ENCODE data around the gene C6orf62. TPM values are rescaled to one million over a fixed set of nuclear protein-coding genes. Genes with fewer than 3 reads are reported as not detected.
"Not testable (repeated sequence)": the region's sequence is repeated elsewhere in the genome, so short reads cannot be mapped to it uniquely, and the experiment has no call there.

C6orf62 gene
- total and polyA plus RNA-seq, 4 donors, result 109 to 193 (median 134) TPM

GRCh38 chr6:24672620-24673182 is 46.3 kb downstream of the C6orf62 start:
- no peaks in the 10 kb centered on the region for H3K27me3 ChIP-seq (ENCODE audit: control insufficient read depth, insufficient read depth, low read length)
- no peaks in the 10 kb centered on the region for H3K36me3 ChIP-seq (ENCODE audit: control insufficient read depth, insufficient read depth, low read length)
- DNase-seq (ENCODE audit: low read depth in 4 of 6, low spot score in 6 of 6), result no peak
- H3K27ac ChIP-seq (ENCODE audit: low read depth, low read length), result no peak overlapping the region
- peaks cover 7% of the 10 kb centered on the region for H3K4me1 ChIP-seq (ENCODE audit: control insufficient read depth, insufficient read depth, low read length)
- peaks cover 12% of the 10 kb centered on the region for H3K9me3 ChIP-seq (ENCODE audit: control insufficient read depth, insufficient read depth, low read length)
- WGBS (ENCODE audit: insufficient coverage), result no CpG with 5 or more reads among the region's 6 CpGs
- H3K4me3 ChIP-seq (ENCODE audit: low read depth, low read length), result no peak overlapping the region

GRCh38 chr6:24671077-24671476 is 47.9 kb downstream of the C6orf62 start:
- H3K4me1 ChIP-seq (ENCODE audit: control insufficient read depth, insufficient read depth, low read length); DNase-seq (ENCODE audit: low read depth in 4 of 6, low spot score in 6 of 6); H3K27ac ChIP-seq (ENCODE audit: low read depth, low read length); H3K36me3 ChIP-seq (ENCODE audit: control insufficient read depth, insufficient read depth, low read length); H3K4me3 ChIP-seq (ENCODE audit: low read depth, low read length); H3K27me3 ChIP-seq (ENCODE audit: control insufficient read depth, insufficient read depth, low read length): not testable (repeated sequence)
- no CpG with 5 or more reads among the region's 4 CpGs for WGBS (ENCODE audit: insufficient coverage)
- peaks cover 12% of the 10 kb centered on the region for H3K9me3 ChIP-seq (ENCODE audit: control insufficient read depth, insufficient read depth, low read length)

- H3K4me3 ChIP-seq (ENCODE audit: low read depth, low read length); DNase-seq (ENCODE audit: low read depth in 4 of 6, low spot score in 6 of 6); H3K27ac ChIP-seq (ENCODE audit: low read depth, low read length); H3K36me3 ChIP-seq (ENCODE audit: control insufficient read depth, insufficient read depth, low read length); H3K27me3 ChIP-seq (ENCODE audit: control insufficient read depth, insufficient read depth, low read length); H3K4me1 ChIP-seq (ENCODE audit: control insufficient read depth, insufficient read depth, low read length): not testable (repeated sequence)
- H3K9me3 ChIP-seq (ENCODE audit: control insufficient read depth, insufficient read depth, low read length), result peaks cover 12% of the 10 kb centered on the region
Observed at GRCh38 chr6:24670492-24670891, 48.5 kb downstream of the C6orf62 start.

- H3K4me3 ChIP-seq (ENCODE audit: low read depth, low read length), result no peak overlapping the region
- 50% methylated on average over 2 of the region's 9 CpGs for WGBS (ENCODE audit: insufficient coverage)
- no peak overlapping the region for H3K27ac ChIP-seq (ENCODE audit: low read depth, low read length)
- H3K27me3 ChIP-seq (ENCODE audit: control insufficient read depth, insufficient read depth, low read length), result no peaks in the 10 kb centered on the region
- H3K9me3 ChIP-seq (ENCODE audit: control insufficient read depth, insufficient read depth, low read length), result peaks cover 9% of the 10 kb centered on the region
- H3K36me3 ChIP-seq (ENCODE audit: control insufficient read depth, insufficient read depth, low read length), result no peaks in the 10 kb centered on the region
- peaks cover 7% of the 10 kb centered on the region for H3K4me1 ChIP-seq (ENCODE audit: control insufficient read depth, insufficient read depth, low read length)
- DNase-seq (ENCODE audit: low read depth in 4 of 6, low spot score in 6 of 6), result no peak
Observed at GRCh38 chr6:24668997-24669361, 50.0 kb downstream of the C6orf62 start.

- H3K27me3 ChIP-seq (ENCODE audit: control insufficient read depth, insufficient read depth, low read length); H3K27ac ChIP-seq (ENCODE audit: low read depth, low read length); H3K4me1 ChIP-seq (ENCODE audit: control insufficient read depth, insufficient read depth, low read length); DNase-seq (ENCODE audit: low read depth in 4 of 6, low spot score in 6 of 6); H3K36me3 ChIP-seq (ENCODE audit: control insufficient read depth, insufficient read depth, low read length); H3K9me3 ChIP-seq (ENCODE audit: control insufficient read depth, insufficient read depth, low read length); H3K4me3 ChIP-seq (ENCODE audit: low read depth, low read length): not testable (repeated sequence)
- over 99% methylated on average over 13 of the region's 18 CpGs for WGBS (ENCODE audit: insufficient coverage)
Observed at GRCh38 chr6:24668066-24668996, 50.6 kb downstream of the C6orf62 start.

- H3K27me3 ChIP-seq (ENCODE audit: control insufficient read depth, insufficient read depth, low read length), result no peaks in the 10 kb centered on the region
- peak in 3 of 6 donors; percentile 17 to 25 (median 18) for DNase-seq (ENCODE audit: low read depth in 4 of 6, low spot score in 6 of 6)
- peak overlapping the region; percentile 99 for H3K4me3 ChIP-seq (ENCODE audit: low read depth, low read length)
- peaks cover 7% of the 10 kb centered on the region for H3K4me1 ChIP-seq (ENCODE audit: control insufficient read depth, insufficient read depth, low read length)
- WGBS (ENCODE audit: insufficient coverage), result 0% methylated on average over 1 of the region's 9 CpGs
- H3K36me3 ChIP-seq (ENCODE audit: control insufficient read depth, insufficient read depth, low read length), result no peaks in the 10 kb centered on the region
- peak overlapping the region; percentile 95 for H3K27ac ChIP-seq (ENCODE audit: low read depth, low read length)
- H3K9me3 ChIP-seq (ENCODE audit: control insufficient read depth, insufficient read depth, low read length), result peaks cover 8% of the 10 kb centered on the region
Observed at GRCh38 chr6:24667378-24667803, 51.6 kb downstream of the C6orf62 start.

- H3K4me1 ChIP-seq (ENCODE audit: control insufficient read depth, insufficient read depth, low read length), result peaks cover 7% of the 10 kb centered on the region
- under 1% methylated on average over 61 of the region's 62 CpGs for whole genome bisulfite sequencing (ENCODE audit: insufficient coverage)
- peak within 1 kb of the TSS; percentile 95 for H3K27ac ChIP-seq (ENCODE audit: low read depth, low read length)
- peaks cover 8% of the 10 kb centered on the region for H3K9me3 ChIP-seq (ENCODE audit: control insufficient read depth, insufficient read depth, low read length)
- peak within 1 kb of the TSS; percentile 99 for H3K4me3 ChIP-seq (ENCODE audit: low read depth, low read length)
- H3K27me3 ChIP-seq (ENCODE audit: control insufficient read depth, insufficient read depth, low read length), result no peaks in the 10 kb centered on the region
- no peaks in the 10 kb centered on the region for H3K36me3 ChIP-seq (ENCODE audit: control insufficient read depth, insufficient read depth, low read length)
- DNase-seq (ENCODE audit: low read depth in 4 of 6, low spot score in 6 of 6), result peak; percentile 93 to 99 (median 95)
Observed at GRCh38 chr6:24666641-24667377, 52.1 kb downstream of the C6orf62 start, which contains the start of the genes ACOT13 and TDP2. Gene ACOT13 (plus strand): TSS chr6:24667077. CDS start chr6:24667264, 187 bp downstream. Gene TDP2 (minus strand): TSS chr6:24666899. CDS start chr6:24666862, 37 bp downstream.

GRCh38 chr6:24666097-24666640 is 52.8 kb downstream of the C6orf62 start:
- peak overlapping the region; percentile 99 for H3K4me3 ChIP-seq (ENCODE audit: low read depth, low read length)
- H3K4me1 ChIP-seq (ENCODE audit: control insufficient read depth, insufficient read depth, low read length), result peaks cover 7% of the 10 kb centered on the region
- H3K36me3 ChIP-seq (ENCODE audit: control insufficient read depth, insufficient read depth, low read length), result no peaks in the 10 kb centered on the region
- H3K27ac ChIP-seq (ENCODE audit: low read depth, low read length), result peak overlapping the region; percentile 95
- H3K27me3 ChIP-seq (ENCODE audit: control insufficient read depth, insufficient read depth, low read length), result no peaks in the 10 kb centered on the region
- peak in 3 of 6 donors; percentile 21 to 83 (median 28) for DNase-seq (ENCODE audit: low read depth in 4 of 6, low spot score in 6 of 6)
- H3K9me3 ChIP-seq (ENCODE audit: control insufficient read depth, insufficient read depth, low read length), result peaks cover 8% of the 10 kb centered on the region
- WGBS (ENCODE audit: insufficient coverage), result under 1% methylated on average over 25 of the region's 26 CpGs

Measured in spinal cord (tissue), 10 donors.